ENCODE results near the gene NELL2. TPM values are rescaled to one million over a fixed set of nuclear protein-coding genes. Genes with fewer than 3 reads are reported as not detected.

The NELL2 gene
- total RNA-seq, 4 donors from 2014 or later: 7.5 to 39.2 (median 15.9) TPM

DNA sequence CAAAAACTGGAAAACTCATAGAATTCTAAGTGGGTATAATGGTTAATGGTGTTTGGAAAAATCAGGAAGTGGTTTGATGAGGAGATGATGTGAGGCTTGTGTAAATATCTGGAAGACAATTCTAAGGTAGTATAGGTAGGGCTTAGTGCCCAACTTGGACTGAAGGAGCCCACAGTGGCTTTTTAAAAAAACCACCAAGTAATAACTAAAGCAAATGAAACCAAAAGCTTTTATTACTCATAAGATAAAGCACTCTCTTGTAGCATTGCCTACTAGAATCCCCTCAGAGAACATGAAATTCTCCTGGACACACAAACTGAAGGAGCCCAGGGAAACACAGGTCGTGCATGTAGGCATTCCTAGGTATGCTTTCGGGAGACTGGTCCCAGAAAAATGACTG, 324.5 kb downstream of the NELL2 start:
- no peak for DNase-seq
- no peaks in the 10 kb centered on the region for H3K27me3 ChIP-seq
- no peaks in the 10 kb centered on the region for H3K9me3 ChIP-seq
- H3K4me3 ChIP-seq: no peak overlapping the region
- no peaks in the 10 kb centered on the region for H3K36me3 ChIP-seq
- no peaks in the 10 kb centered on the region for H3K4me1 ChIP-seq
- H3K27ac ChIP-seq: no peak overlapping the region
- no peak for TF ChIP-seq CTCF (IDR thresholded peaks at IDR 0.05)
- TF ChIP-seq POLR2A (IDR thresholded peaks at IDR 0.05): no peak

DNA sequence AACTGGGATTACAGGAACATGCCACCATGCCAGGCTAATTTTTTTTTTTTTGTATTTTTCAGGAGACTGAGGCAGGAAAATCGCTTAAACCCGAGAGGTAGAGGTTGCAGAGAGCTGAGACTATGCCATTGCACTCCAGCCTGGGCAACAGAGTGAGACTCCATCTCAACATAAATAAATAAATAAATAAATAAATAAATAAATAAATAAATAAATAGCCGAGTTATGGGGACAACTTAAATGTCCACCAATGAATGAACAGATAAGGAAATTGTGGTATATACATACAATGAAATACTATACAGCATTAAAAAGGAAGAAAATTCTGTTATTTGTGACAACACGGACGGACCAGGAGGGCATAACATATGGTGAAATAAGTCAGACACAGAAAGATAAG, 325.7 kb downstream of the NELL2 start:
- Histone ChIP-seq H3K9me3 (no peaks in the 10 kb centered on the region), H3K27ac (no peak overlapping the region), H3K4me1 (no peaks in the 10 kb centered on the region), H3K4me3 (no peak overlapping the region), H3K27me3 (no peaks in the 10 kb centered on the region), H3K36me3 (no peaks in the 10 kb centered on the region)
- DNase-seq: no peak
- TF ChIP-seq CTCF (IDR thresholded peaks at IDR 0.05) (no peak), POLR2A (IDR thresholded peaks at IDR 0.05) (no peak)

DNA sequence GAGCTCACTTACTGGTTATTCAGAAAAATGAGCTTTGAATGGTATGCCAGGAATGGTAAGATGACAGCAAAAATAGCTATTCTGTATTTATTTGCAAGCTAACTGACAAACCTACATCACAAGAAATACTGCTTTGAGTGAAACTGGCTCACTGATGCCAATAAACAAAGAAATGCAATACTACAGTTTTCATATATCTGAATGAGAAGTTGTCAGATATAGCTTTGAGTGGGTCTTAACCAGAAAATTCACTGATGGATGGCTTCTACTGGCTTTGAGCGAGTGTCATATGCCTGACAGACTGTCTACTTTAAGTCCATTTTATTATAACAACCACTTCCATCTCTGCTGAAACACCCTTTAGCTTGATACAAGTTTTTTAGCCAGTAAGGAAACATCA, 330.1 kb downstream of the NELL2 start:
- Histone ChIP-seq H3K9me3 (no peaks in the 10 kb centered on the region), H3K4me3 (no peak overlapping the region), H3K27ac (no peak overlapping the region), H3K27me3 (no peaks in the 10 kb centered on the region), H3K36me3 (no peaks in the 10 kb centered on the region), H3K4me1 (no peaks in the 10 kb centered on the region)
- no peak for DNase-seq
- TF ChIP-seq POLR2A (IDR thresholded peaks at IDR 0.05) (no peak), CTCF (IDR thresholded peaks at IDR 0.05) (no peak)

GRCh38 chr12:44544018-44544417, 332.1 kb downstream of the NELL2 start:
- H3K27ac ChIP-seq: no peak overlapping the region
- TF ChIP-seq CTCF (IDR thresholded peaks at IDR 0.05) (no peak), POLR2A (IDR thresholded peaks at IDR 0.05) (no peak)
- no peaks in the 10 kb centered on the region for H3K9me3 ChIP-seq
- no peak for DNase-seq
- no peaks in the 10 kb centered on the region for H3K4me1 ChIP-seq
- H3K27me3 ChIP-seq: no peaks in the 10 kb centered on the region
- H3K36me3 ChIP-seq: no peaks in the 10 kb centered on the region
- H3K4me3 ChIP-seq: no peak overlapping the region

GRCh38 chr12:44542716-44543115, 333.4 kb downstream of the NELL2 start:
- no peak for DNase-seq
- H3K4me3 ChIP-seq: no peak overlapping the region
- no peaks in the 10 kb centered on the region for H3K36me3 ChIP-seq
- TF ChIP-seq POLR2A (IDR thresholded peaks at IDR 0.05) (no peak), CTCF (IDR thresholded peaks at IDR 0.05) (no peak)
- no peaks in the 10 kb centered on the region for H3K9me3 ChIP-seq
- H3K27ac ChIP-seq: no peak overlapping the region
- no peaks in the 10 kb centered on the region for H3K27me3 ChIP-seq
- H3K4me1 ChIP-seq: no peaks in the 10 kb centered on the region

DNA sequence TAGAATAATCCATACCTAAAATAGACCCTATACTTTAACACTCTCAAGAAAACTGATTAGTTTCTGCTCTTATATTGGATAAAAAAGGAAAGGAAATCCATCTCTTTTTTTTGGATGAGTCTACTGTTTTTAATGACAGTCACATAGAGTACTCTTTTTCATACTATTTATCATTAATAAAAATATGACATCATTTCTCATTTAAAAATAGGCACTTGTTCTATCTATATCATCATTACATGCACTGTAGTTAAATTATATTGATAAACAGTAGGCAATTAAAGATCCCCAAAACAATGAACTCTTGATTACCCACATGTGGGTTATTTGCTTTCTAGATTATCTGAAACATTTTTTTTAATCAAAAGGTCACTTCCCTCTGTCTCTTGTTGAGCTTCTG, 338.8 kb downstream of the NELL2 start:
- Histone ChIP-seq H3K4me1 (no peaks in the 10 kb centered on the region), H3K36me3 (no peaks in the 10 kb centered on the region), H3K4me3 (no peak overlapping the region), H3K27me3 (no peaks in the 10 kb centered on the region), H3K9me3 (no peaks in the 10 kb centered on the region), H3K27ac (no peak overlapping the region)
- TF ChIP-seq CTCF (IDR thresholded peaks at IDR 0.05) (no peak), POLR2A (IDR thresholded peaks at IDR 0.05) (no peak)
- DNase-seq: no peak
